Measurements from ENCODE around the gene PIP4K2B. TPM values are rescaled to one million over a fixed set of nuclear protein-coding genes. Genes with fewer than 3 reads are reported as not detected.

The PIP4K2B gene
- total RNA-seq, 4 donors from 2014 or later, result 47.9 to 79.0 (median 74.8) TPM

GRCh38 chr17:38733282-38733981, 65.9 kb downstream of the PIP4K2B start:
- peaks cover 0 to 71% (median 32%) of the 10 kb centered on the region in 4 donors for H3K4me1 ChIP-seq
- H3K36me3 ChIP-seq, result peaks cover 0 to 59% (median 3%) of the 10 kb centered on the region in 3 donors
- DNase-seq (ENCODE audit: low spot score in 2 of 2), result no peak
- no peak overlapping the region for H3K4me3 ChIP-seq
- no peaks in the 10 kb centered on the region for H3K9me3 ChIP-seq
- 69 to 73% methylated on average over 9 of the region's 9 CpGs for WGBS, 2 donors
- H3K27ac ChIP-seq, result peak overlapping the region in 3 of 4 donors; percentile 21 to 89 (median 32)
- no peaks in the 10 kb centered on the region for H3K27me3 ChIP-seq
- TF ChIP-seq POLR2A (IDR thresholded peaks at IDR 0.05), result no peak
- TF ChIP-seq CTCF (IDR thresholded peaks at IDR 0.05), result no peak
- TF ChIP-seq EP300 (IDR thresholded peaks at IDR 0.05), result no peak

GRCh38 chr17:38732376-38733281, 66.7 kb downstream of the PIP4K2B start:
- peaks cover 0 to 79% (median 35%) of the 10 kb centered on the region in 4 donors for H3K4me1 ChIP-seq
- H3K36me3 ChIP-seq, result peaks cover 0 to 51% (median 0%) of the 10 kb centered on the region in 3 donors
- H3K27me3 ChIP-seq, result no peaks in the 10 kb centered on the region
- H3K27ac ChIP-seq, result peak overlapping the region in 3 of 4 donors; percentile 21 to 89 (median 89)
- DNase-seq (ENCODE audit: low spot score in 2 of 2), result no peak
- no peaks in the 10 kb centered on the region for H3K9me3 ChIP-seq
- no peak overlapping the region for H3K4me3 ChIP-seq
- WGBS, 2 donors, result 72 to 73% methylated on average over 7 of the region's 7 CpGs
- TF ChIP-seq CTCF (IDR thresholded peaks at IDR 0.05) (no peak), EP300 (IDR thresholded peaks at IDR 0.05) (no peak), POLR2A (IDR thresholded peaks at IDR 0.05) (no peak)

GRCh38 chr17:38731526-38732294, 67.6 kb downstream of the PIP4K2B start:
- Histone ChIP-seq H3K27ac (peak overlapping the region in 3 of 4 donors; percentile 89 to 90 (median 89)), H3K4me3 (peak overlapping the region in 2 of 4 donors; percentile 62 to 80), H3K27me3 (no peaks in the 10 kb centered on the region), H3K36me3 (peaks cover 0 to 42% (median 0%) of the 10 kb centered on the region in 3 donors), H3K9me3 (no peaks in the 10 kb centered on the region), H3K4me1 (peaks cover 0 to 83% (median 35%) of the 10 kb centered on the region in 4 donors)
- TF ChIP-seq POLR2A (IDR thresholded peaks at IDR 0.05), result no peak
- no peak for TF ChIP-seq EP300 (IDR thresholded peaks at IDR 0.05)
- no peak for TF ChIP-seq CTCF (IDR thresholded peaks at IDR 0.05)
- no peak for DNase-seq (ENCODE audit: low spot score in 2 of 2)
- WGBS, 2 donors, result 81% methylated on average over 7 to 8 of the region's 8 CpGs

GRCh38 chr17:38730526-38731379, 68.6 kb downstream of the PIP4K2B start:
- TF ChIP-seq POLR2A (IDR thresholded peaks at IDR 0.05) (no peak), EP300 (IDR thresholded peaks at IDR 0.05) (peak in 1 of 2 donors; percentile 30)

More at GRCh38 chr17:38730526-38731379, 68.6 kb downstream of the PIP4K2B start:
- 12 to 16% methylated on average over 23 to 26 of the region's 27 CpGs for WGBS, 2 donors
- DNase-seq (ENCODE audit: low spot score in 2 of 2), result peak; percentile 52 to 61
- Histone ChIP-seq H3K36me3 (peaks cover 0 to 41% (median 0%) of the 10 kb centered on the region in 3 donors), H3K27ac (peak overlapping the region; percentile 50 to 90 (median 89)), H3K4me3 (peak overlapping the region; percentile 51 to 80 (median 61)), H3K27me3 (no peaks in the 10 kb centered on the region), H3K9me3 (no peaks in the 10 kb centered on the region), H3K4me1 (peaks cover 0 to 79% (median 35%) of the 10 kb centered on the region in 4 donors)

Data from tibial nerve (tissue), 4 donors.